ENCODE measurements around the gene XPO5.
"Not testable (repeated sequence)": the region's sequence is repeated elsewhere in the genome, so short reads cannot be mapped to it uniquely, and the experiment has no call there.

- not testable (repeated sequence) for TF ChIP-seq CTCF, POLR2A (IDR thresholded peaks at IDR 0.05)
Measured at GRCh38 chr6:43557620-43558019, 18.2 kb downstream of the XPO5 start.
